Ecto neural progenitor cell (in vitro differentiated cells): ENCODE measurements around the gene PIGP.
"Not testable (repeated sequence)": the region's sequence is repeated elsewhere in the genome, so short reads cannot be mapped to it uniquely, and the experiment has no call there.

Source experiments
- DNase-seq: peaks from one replicate; pipeline ENCODE4 v3.0.0-alpha.2; 2018; ENCODE audit warnings: low spot score

Gene PIGP

GRCh38 chr21:37072988-37073416 lies at the start of gene PIGP, which contains the start of gene TTC3:
Gene PIGP, minus strand, starts transcription at chr21:37073071. Its CDS starts 556 bp downstream, at chr21:37072515.
Gene TTC3, plus strand, starts transcription at chr21:37073254. Its CDS starts 14,004 bp downstream, at chr21:37087258.
- DNase-seq = peak; percentile 98

GRCh38 chr21:37119421-37120218 lies 46.7 kb upstream of the PIGP start:
- peak; percentile 46 for DNase-seq

GRCh38 chr21:37118187-37118826 lies 45.4 kb upstream of the PIGP start:
- DNase-seq = no peak

GRCh38 chr21:37117204-37117603 lies 44.3 kb upstream of the PIGP start:
- no peak for DNase-seq

GRCh38 chr21:37116459-37116858 lies 43.6 kb upstream of the PIGP start:
- not testable (repeated sequence) for DNase-seq

GRCh38 chr21:37114301-37114700 lies 41.4 kb upstream of the PIGP start:
- not testable (repeated sequence) for DNase-seq

GRCh38 chr21:37111029-37111428 lies 38.2 kb upstream of the PIGP start:
- DNase-seq = not testable (repeated sequence)

- no peak for DNase-seq
These were observed 34.1 kb upstream of the PIGP start for GRCh38 chr21:37106998-37107397.

GRCh38 chr21:37102746-37103145 lies 29.9 kb upstream of the PIGP start:
- not testable (repeated sequence) for DNase-seq

GRCh38 chr21:37101384-37101783 lies 28.5 kb upstream of the PIGP start:
- no peak for DNase-seq

GRCh38 chr21:37100316-37100715 lies 27.4 kb upstream of the PIGP start:
- DNase-seq = no peak

- DNase-seq = no peak
These were observed 25.9 kb upstream of the PIGP start for GRCh38 chr21:37098751-37099150.

GRCh38 chr21:37095821-37096220 lies 22.9 kb upstream of the PIGP start:
- DNase-seq = no peak

- DNase-seq = no peak
These were observed 21.1 kb upstream of the PIGP start for GRCh38 chr21:37093977-37094376.

GRCh38 chr21:37088186-37088735 lies 15.4 kb upstream of the PIGP start:
- DNase-seq = no peak

GRCh38 chr21:37087188-37087587 lies 14.3 kb upstream of the PIGP start:
- no peak for DNase-seq

GRCh38 chr21:37085726-37086125 lies 12.9 kb upstream of the PIGP start:
- DNase-seq = no peak

- DNase-seq = no peak
These were observed 10.1 kb upstream of the PIGP start for GRCh38 chr21:37082856-37083528.

- DNase-seq = no peak
These were observed 9.5 kb upstream of the PIGP start for GRCh38 chr21:37082375-37082774.

GRCh38 chr21:37079211-37079824 lies 6.4 kb upstream of the PIGP start:
- no peak for DNase-seq

- DNase-seq = no peak
These were observed 4.5 kb upstream of the PIGP start for GRCh38 chr21:37077403-37077802.
